Measurements from ENCODE around the gene EXOC2.

EXOC2 gene

GRCh38 chr6:621931-622330 lies 71.0 kb downstream of the EXOC2 start:
- TF ChIP-seq CTCF (IDR thresholded peaks at IDR 0.05; ENCODE audit: insufficient read depth, low read depth, low read length, missing control alignments): no peak
- H3K4me3 ChIP-seq (ENCODE audit: low read depth, low read length): no peak overlapping the region
- no peak for DNase-seq (ENCODE audit: low read depth)

DNA sequence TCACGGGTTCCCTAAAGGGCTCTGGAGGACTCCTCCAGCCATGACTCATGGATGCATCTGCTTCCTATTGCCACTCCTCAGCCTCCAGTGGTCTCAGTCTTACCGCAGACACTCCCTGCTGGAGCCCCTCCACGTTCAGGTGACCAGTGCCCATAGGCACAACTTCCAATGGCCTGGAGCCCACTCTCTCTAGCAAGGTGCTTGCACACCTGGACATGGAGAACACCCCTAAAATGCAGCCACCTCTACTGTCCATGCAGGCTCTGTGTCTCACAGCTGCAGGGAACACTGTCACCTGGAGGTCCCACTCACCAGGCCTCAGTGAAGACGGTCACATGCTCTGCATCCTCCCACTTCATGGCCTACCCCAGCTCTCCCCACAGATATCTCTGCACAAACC lies 72.0 kb downstream of the EXOC2 start:
- no peak for TF ChIP-seq CTCF (IDR thresholded peaks at IDR 0.05; ENCODE audit: insufficient read depth, low read depth, low read length, missing control alignments)
- no peak overlapping the region for H3K4me3 ChIP-seq (ENCODE audit: low read depth, low read length)

DNA sequence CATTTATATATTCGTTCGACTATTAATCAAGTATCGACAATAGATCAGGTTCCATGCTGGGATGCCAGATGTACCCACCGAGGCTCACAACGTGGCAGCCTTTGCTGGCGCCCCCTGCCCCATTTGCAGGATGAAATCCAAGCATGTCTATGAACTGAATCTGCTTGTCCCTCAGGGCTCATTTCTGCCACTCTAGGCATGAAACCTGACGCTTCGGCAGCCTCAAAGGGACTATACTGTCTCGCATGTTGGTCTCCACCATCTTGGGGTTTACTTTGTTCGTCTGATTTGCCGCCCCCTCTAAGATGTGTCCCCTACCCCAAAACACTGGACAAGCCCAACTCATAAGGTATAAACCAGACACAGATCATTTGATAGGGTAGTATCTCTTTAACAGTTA lies 72.8 kb downstream of the EXOC2 start:
- H3K4me3 ChIP-seq (ENCODE audit: low read depth, low read length): no peak overlapping the region
- DNase-seq (ENCODE audit: low read depth): no peak
- no peak for TF ChIP-seq CTCF (IDR thresholded peaks at IDR 0.05; ENCODE audit: insufficient read depth, low read depth, low read length, missing control alignments)

More for the DNA sequence above, 72.0 kb downstream of the EXOC2 start:
- DNase-seq (ENCODE audit: low read depth): no peak

- H3K4me3 ChIP-seq (ENCODE audit: low read depth, low read length): no peak overlapping the region
- TF ChIP-seq CTCF (IDR thresholded peaks at IDR 0.05; ENCODE audit: insufficient read depth, low read depth, low read length, missing control alignments): no peak
- DNase-seq (ENCODE audit: low read depth): no peak
Measured at GRCh38 chr6:617456-618100, 75.4 kb downstream of the EXOC2 start.

- DNase-seq (ENCODE audit: low read depth): no peak
- H3K4me3 ChIP-seq (ENCODE audit: low read depth, low read length): no peak overlapping the region
- TF ChIP-seq CTCF (IDR thresholded peaks at IDR 0.05; ENCODE audit: insufficient read depth, low read depth, low read length, missing control alignments): no peak
Measured at GRCh38 chr6:613981-614380, 79.0 kb downstream of the EXOC2 start.

GRCh38 chr6:611928-612327 lies 81.0 kb downstream of the EXOC2 start:
- H3K4me3 ChIP-seq (ENCODE audit: low read depth, low read length): no peak overlapping the region
- TF ChIP-seq CTCF (IDR thresholded peaks at IDR 0.05; ENCODE audit: insufficient read depth, low read depth, low read length, missing control alignments): no peak
- no peak for DNase-seq (ENCODE audit: low read depth)

- TF ChIP-seq CTCF (IDR thresholded peaks at IDR 0.05; ENCODE audit: insufficient read depth, low read depth, low read length, missing control alignments): no peak
- no peak overlapping the region for H3K4me3 ChIP-seq (ENCODE audit: low read depth, low read length)
- DNase-seq (ENCODE audit: low read depth): no peak
Measured at GRCh38 chr6:610882-611281, 82.1 kb downstream of the EXOC2 start.

Data from GM12865 (cell line).